Esophagus muscularis mucosa (tissue), 4 donors: ENCODE measurements around the gene FBXO4.

Experiments used
- EP300 ChIP-seq: sonication (generic); formaldehyde crosslinking; IDR thresholded peaks from one replicate; pipeline ENCODE4 v1.6.1; 2017; ENCODE audit warnings: antibody characterized with exemption
- POLR2A ChIP-seq: fragments of 450-650 bp; IDR thresholded peaks from one replicate; pipeline ENCODE4 v1.6.1; 2017; ENCODE audit warnings: antibody characterized with exemption, moderate library complexity, mild to moderate bottlenecking, low read depth
- TF ChIP-seq, protein P1 (sequence below), 3 experiments: fragments of 200-600 bp in 2 of 3; fragments of 450-650 bp in 1 of 3; sonication (generic) in 2 of 3; IDR thresholded peaks; one replicate each; pipeline ENCODE4 v1.5.1; 2017 to 2019; ENCODE audit warnings: antibody characterized with exemption in 3 of 3, mild to moderate bottlenecking in 2 of 3, moderate library complexity in 1 of 3

DNA sequence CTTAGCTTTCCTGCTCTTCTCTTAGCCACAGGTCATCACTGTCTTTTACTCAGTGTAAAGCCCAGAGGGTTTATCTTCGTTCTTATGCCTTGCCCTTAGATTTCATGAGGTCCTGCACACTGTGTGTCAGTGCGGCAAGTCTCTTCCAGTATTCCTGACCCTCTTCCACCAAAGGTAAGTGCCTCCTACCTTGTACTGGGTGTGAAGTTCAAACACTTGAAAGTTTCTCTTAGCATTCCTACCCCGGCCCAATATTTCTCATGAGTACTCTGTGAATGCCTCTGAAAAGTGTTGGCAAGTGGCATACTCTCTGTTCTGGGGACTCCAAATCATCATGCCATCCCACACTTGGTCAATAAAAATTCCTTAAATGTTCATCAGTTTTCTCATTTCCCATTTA lies 37.4 kb downstream of the FBXO4 start:
- TF ChIP-seq, protein P1, sequence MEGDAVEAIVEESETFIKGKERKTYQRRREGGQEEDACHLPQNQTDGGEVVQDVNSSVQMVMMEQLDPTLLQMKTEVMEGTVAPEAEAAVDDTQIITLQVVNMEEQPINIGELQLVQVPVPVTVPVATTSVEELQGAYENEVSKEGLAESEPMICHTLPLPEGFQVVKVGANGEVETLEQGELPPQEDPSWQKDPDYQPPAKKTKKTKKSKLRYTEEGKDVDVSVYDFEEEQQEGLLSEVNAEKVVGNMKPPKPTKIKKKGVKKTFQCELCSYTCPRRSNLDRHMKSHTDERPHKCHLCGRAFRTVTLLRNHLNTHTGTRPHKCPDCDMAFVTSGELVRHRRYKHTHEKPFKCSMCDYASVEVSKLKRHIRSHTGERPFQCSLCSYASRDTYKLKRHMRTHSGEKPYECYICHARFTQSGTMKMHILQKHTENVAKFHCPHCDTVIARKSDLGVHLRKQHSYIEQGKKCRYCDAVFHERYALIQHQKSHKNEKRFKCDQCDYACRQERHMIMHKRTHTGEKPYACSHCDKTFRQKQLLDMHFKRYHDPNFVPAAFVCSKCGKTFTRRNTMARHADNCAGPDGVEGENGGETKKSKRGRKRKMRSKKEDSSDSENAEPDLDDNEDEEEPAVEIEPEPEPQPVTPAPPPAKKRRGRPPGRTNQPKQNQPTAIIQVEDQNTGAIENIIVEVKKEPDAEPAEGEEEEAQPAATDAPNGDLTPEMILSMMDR (IDR thresholded peaks at IDR 0.05), result no peak
- TF ChIP-seq EP300 (no peak), POLR2A (no peak)
